ENCODE data around the gene ORC6.

The ORC6 gene

GRCh38 chr16:46711106-46712058, 21.9 kb downstream of the ORC6 start:
- Histone ChIP-seq H3K4me3 (ENCODE audit: low read depth, low read length) (no peak overlapping the region), H3K4me1 (ENCODE audit: control insufficient read depth, insufficient read depth, low read length) (no peaks in the 10 kb centered on the region), H3K9me3 (ENCODE audit: control insufficient read depth, insufficient read depth, low read depth, low read length) (no peaks in the 10 kb centered on the region), H3K36me3 (ENCODE audit: control insufficient read depth in 2 of 2, insufficient read depth in 1 of 2, low read length in 2 of 2) (no peaks in the 10 kb centered on the region), H3K27ac (ENCODE audit: extremely low read depth, low read depth, low read length) (no peak overlapping the region)
- POLR2A ChIA-PET = no interaction called here
- CTCF ChIA-PET = interaction anchor here (0.7 kb wide), 2 partner anchors 85 to 109 kb away, joined by 4 to 5 read pairs; no protein-coding TSS in a partner anchor
- TF ChIP-seq ZNF302 (tag by site-specific recombination; IDR thresholded peaks at IDR 0.05; ENCODE audit: low read depth) = no peak
- TF ChIP-seq SCRT1 (tag by site-specific recombination; IDR thresholded peaks at IDR 0.05; ENCODE audit: borderline replicate concordance) = no peak
- TF ChIP-seq ZNF561 (tag by site-specific recombination; IDR thresholded peaks at IDR 0.05; ENCODE audit: borderline replicate concordance) = no peak
- no peak for TF ChIP-seq ZBTB49 (tag by site-specific recombination; IDR thresholded peaks at IDR 0.05; ENCODE audit: low read depth)
- TF ChIP-seq ZNF704 (tag by site-specific recombination; IDR thresholded peaks at IDR 0.05) = no peak
- no peak for TF ChIP-seq ZNF350 (tag by site-specific recombination; IDR thresholded peaks at IDR 0.05)
- TF ChIP-seq ZNF776 (tag by site-specific recombination; IDR thresholded peaks at IDR 0.05; ENCODE audit: borderline replicate concordance) = no peak
- TF ChIP-seq ZNF518A (tag by site-specific recombination; conservative IDR thresholded peaks at IDR 0.05; ENCODE audit: low read depth) = no peak
- no peak for TF ChIP-seq PRDM10 (tag by site-specific recombination; IDR thresholded peaks at IDR 0.05)
- TF ChIP-seq ZNF660 (tag by site-specific recombination; IDR thresholded peaks at IDR 0.05) = no peak
- no peak for TF ChIP-seq IKZF3 (tag by site-specific recombination; IDR thresholded peaks at IDR 0.05)
- no peak for TF ChIP-seq ZNF747 (tag by site-specific recombination; IDR thresholded peaks at IDR 0.05)
- TF ChIP-seq ZNF157 (tag by site-specific recombination; IDR thresholded peaks at IDR 0.05) = no peak
- no peak for TF ChIP-seq ZNF639 (tag by site-specific recombination; IDR thresholded peaks at IDR 0.05)
- no peak for TF ChIP-seq ZNF510 (tag by site-specific recombination; IDR thresholded peaks at IDR 0.05; ENCODE audit: insufficient replicate concordance)

Measured in HEK293 (cell line).